ENCODE results near the gene DDX1. TPM values are rescaled to one million over a fixed set of nuclear protein-coding genes. Genes with fewer than 3 reads are reported as not detected.
A peak's percentile ranks its signal among the peaks of the same experiment; 100 is the strongest.
"Not testable (repeated sequence)": the region's sequence is repeated elsewhere in the genome, so short reads cannot be mapped to it uniquely, and the experiment has no call there.

The DDX1 gene
- total RNA-seq, 1 donor from 2014 or later: 100 TPM

GRCh38 chr2:15609341-15610042 lies 17.8 kb downstream of the DDX1 start:
- Mint-ChIP-seq H3K27ac (ENCODE audit: unreplicated experiment) (no peak overlapping the region), H3K4me3 (ENCODE audit: unreplicated experiment) (no peak overlapping the region), H3K27me3 (ENCODE audit: unreplicated experiment) (peaks cover 2% of the 10 kb centered on the region), H3K36me3 (ENCODE audit: low read depth, unreplicated experiment) (peaks cover 51% of the 10 kb centered on the region), H3K4me1 (ENCODE audit: unreplicated experiment) (no peaks in the 10 kb centered on the region), H3K9me3 (ENCODE audit: unreplicated experiment) (no peaks in the 10 kb centered on the region)
- TF ChIP-seq CTCF (IDR thresholded peaks at IDR 0.05; ENCODE audit: unreplicated experiment): no peak
- DNase-seq (ENCODE audit: low spot score): no peak

- H3K9me3 Mint-ChIP-seq (ENCODE audit: unreplicated experiment): no peaks in the 10 kb centered on the region
- H3K4me3 Mint-ChIP-seq (ENCODE audit: unreplicated experiment): peak overlapping the region; percentile 61
- H3K4me1 Mint-ChIP-seq (ENCODE audit: unreplicated experiment): no peaks in the 10 kb centered on the region
- H3K36me3 Mint-ChIP-seq (ENCODE audit: low read depth, unreplicated experiment): peaks cover 47% of the 10 kb centered on the region
- peaks cover 2% of the 10 kb centered on the region for H3K27me3 Mint-ChIP-seq (ENCODE audit: unreplicated experiment)
- H3K27ac Mint-ChIP-seq (ENCODE audit: unreplicated experiment): no peak overlapping the region
- DNase-seq (ENCODE audit: low spot score): no peak
- TF ChIP-seq CTCF (IDR thresholded peaks at IDR 0.05; ENCODE audit: unreplicated experiment): no peak
Observed at GRCh38 chr2:15610430-15610952, 18.8 kb downstream of the DDX1 start.

GRCh38 chr2:15612101-15612500 lies 20.4 kb downstream of the DDX1 start:
- not testable (repeated sequence) for DNase-seq (ENCODE audit: low spot score); H3K4me3 Mint-ChIP-seq (ENCODE audit: unreplicated experiment); H3K27ac Mint-ChIP-seq (ENCODE audit: unreplicated experiment); H3K9me3 Mint-ChIP-seq (ENCODE audit: unreplicated experiment); H3K27me3 Mint-ChIP-seq (ENCODE audit: unreplicated experiment); H3K4me1 Mint-ChIP-seq (ENCODE audit: unreplicated experiment)
- peaks cover 39% of the 10 kb centered on the region for H3K36me3 Mint-ChIP-seq (ENCODE audit: low read depth, unreplicated experiment)

GRCh38 chr2:15613736-15614429 lies 22.2 kb downstream of the DDX1 start:
- DNase-seq (ENCODE audit: low spot score): no peak
- Mint-ChIP-seq H3K9me3 (ENCODE audit: unreplicated experiment) (no peaks in the 10 kb centered on the region), H3K4me1 (ENCODE audit: unreplicated experiment) (no peaks in the 10 kb centered on the region), H3K4me3 (ENCODE audit: unreplicated experiment) (peak overlapping the region; percentile 6), H3K36me3 (ENCODE audit: low read depth, unreplicated experiment) (peaks cover 30% of the 10 kb centered on the region), H3K27ac (ENCODE audit: unreplicated experiment) (no peak overlapping the region), H3K27me3 (ENCODE audit: unreplicated experiment) (peaks cover 2% of the 10 kb centered on the region)
- TF ChIP-seq CTCF (IDR thresholded peaks at IDR 0.05; ENCODE audit: unreplicated experiment): no peak

- no peak for TF ChIP-seq CTCF (IDR thresholded peaks at IDR 0.05; ENCODE audit: unreplicated experiment)
- no peak for DNase-seq (ENCODE audit: low spot score)
- Mint-ChIP-seq H3K27ac (ENCODE audit: unreplicated experiment) (no peak overlapping the region), H3K9me3 (ENCODE audit: unreplicated experiment) (no peaks in the 10 kb centered on the region), H3K27me3 (ENCODE audit: unreplicated experiment) (peaks cover 2% of the 10 kb centered on the region), H3K4me1 (ENCODE audit: unreplicated experiment) (no peaks in the 10 kb centered on the region), H3K36me3 (ENCODE audit: low read depth, unreplicated experiment) (peaks cover 31% of the 10 kb centered on the region), H3K4me3 (ENCODE audit: unreplicated experiment) (no peak overlapping the region)
Observed at GRCh38 chr2:15614545-15615300, 23.1 kb downstream of the DDX1 start.
